RWPE2 (cell line): ENCODE results near the gene ANXA6.

Experiments
- ATAC-seq: fragments of 200-7000 bp; cut with Tn5 transposase; 3 replicates; pipeline ENCODE4 v1.9.1; 2021; ENCODE audit warnings: low read depth
- DNase-seq: peaks from one replicate; pipeline ENCODE4 v3.0.0-alpha.2; 2020; ENCODE audit warnings: low spot score
- H3K27ac ChIP-seq: fragments of 450-650 bp; 2 replicates; pipeline ENCODE4 v1.5.1; 2017; ENCODE audit warnings: mild to moderate bottlenecking; ENCODE audit not compliant: poor library complexity, severe bottlenecking
- H3K27me3 ChIP-seq: fragments of 250-450 bp; sonication (Bioruptor Pico); 2 replicates; pipeline ENCODE4 v1.5.1; 2021; ENCODE audit warnings: mild to moderate bottlenecking, moderate library complexity; ENCODE audit not compliant: insufficient read depth, poor library complexity, severe bottlenecking
- H3K36me3 ChIP-seq: fragments of 250-450 bp; sonication (Bioruptor Pico); 2 replicates; pipeline ENCODE4 v1.5.1; 2020; ENCODE audit warnings: low read depth, mild to moderate bottlenecking, moderate library complexity
- H3K4me1 ChIP-seq: fragments of 250-450 bp; sonication (Bioruptor Pico); 2 replicates; pipeline ENCODE4 v1.5.1; 2021; ENCODE audit warnings: mild to moderate bottlenecking, moderate library complexity; ENCODE audit not compliant: insufficient read depth, poor library complexity, severe bottlenecking
- H3K4me3 ChIP-seq: fragments of 250-450 bp; sonication (Bioruptor Pico); 2 replicates; pipeline ENCODE4 v1.5.1; 2021; ENCODE audit warnings: mild to moderate bottlenecking, moderate library complexity; ENCODE audit not compliant: severe bottlenecking
- H3K9me3 ChIP-seq: fragments of 250-450 bp; sonication (Bioruptor Pico); 2 replicates; pipeline ENCODE4 v1.5.1; 2021; ENCODE audit warnings: mild to moderate bottlenecking, moderate library complexity; ENCODE audit not compliant: severe bottlenecking
- CTCF ChIP-seq: fragments of 450-650 bp; IDR thresholded peaks from one replicate; pipeline ENCODE4 v1.5.1; 2017; ENCODE audit warnings: mild to moderate bottlenecking, moderate library complexity; ENCODE audit not compliant: poor library complexity, severe bottlenecking

Gene ANXA6

DNA sequence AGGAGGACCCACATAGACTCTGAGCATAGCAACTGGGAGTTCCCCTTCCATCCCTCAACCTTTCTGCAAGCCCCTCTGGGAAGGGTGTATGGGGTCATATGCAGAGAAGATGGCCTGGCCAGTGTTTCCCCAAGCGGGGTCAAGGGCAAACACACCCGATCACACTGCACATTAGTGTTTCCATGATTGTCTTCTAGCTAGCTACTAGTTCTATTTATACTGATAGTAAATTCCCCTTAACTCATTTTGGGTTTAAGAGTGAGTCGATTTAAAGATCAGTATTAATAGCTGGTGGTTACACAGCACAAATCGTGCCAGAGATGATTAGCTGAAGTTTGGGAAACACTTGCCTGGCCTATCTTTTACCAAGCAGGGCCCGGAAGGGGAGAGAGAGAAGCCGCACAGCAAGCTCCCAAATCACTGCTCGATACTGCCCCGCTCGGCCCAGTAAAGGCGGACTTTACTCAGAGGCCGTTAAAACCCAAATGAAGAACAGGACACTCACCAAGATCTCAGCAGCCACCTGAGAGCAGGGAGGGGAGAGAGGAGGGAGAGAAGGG, 47.4 kb downstream of the ANXA6 start:
- Histone ChIP-seq H3K4me1 (no peaks in the 10 kb centered on the region), H3K36me3 (peaks cover 60% of the 10 kb centered on the region), H3K9me3 (no peaks in the 10 kb centered on the region), H3K4me3 (no peak overlapping the region), H3K27me3 (no peaks in the 10 kb centered on the region), H3K27ac (no peak overlapping the region)
- no peak for DNase-seq
- ATAC-seq, result no peak
- no peak for TF ChIP-seq CTCF

DNA sequence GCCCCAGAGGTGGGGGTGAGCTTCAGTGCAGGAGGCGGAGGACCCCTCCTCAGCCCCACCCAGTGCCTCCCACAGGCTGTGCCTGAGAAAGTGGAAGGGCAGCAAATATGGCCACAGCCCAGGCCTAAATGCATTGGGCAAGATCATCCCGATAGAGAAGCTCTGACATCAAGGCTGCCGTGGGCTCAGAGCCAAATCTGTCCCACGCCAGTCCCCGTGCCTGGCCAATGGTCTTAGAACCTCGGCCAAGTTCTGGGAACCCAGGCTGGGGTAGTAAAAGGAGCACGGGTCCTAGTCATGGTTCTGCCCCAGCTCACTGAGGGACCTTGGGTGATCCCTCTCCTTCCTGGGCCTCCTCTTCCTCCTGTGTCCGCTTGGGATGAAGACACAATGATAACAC, 49.0 kb downstream of the ANXA6 start:
- H3K27me3 ChIP-seq, result no peaks in the 10 kb centered on the region
- H3K36me3 ChIP-seq, result peaks cover 55% of the 10 kb centered on the region
- no peak overlapping the region for H3K27ac ChIP-seq
- DNase-seq, result no peak
- H3K9me3 ChIP-seq, result no peaks in the 10 kb centered on the region
- H3K4me1 ChIP-seq, result no peaks in the 10 kb centered on the region
- no peak overlapping the region for H3K4me3 ChIP-seq
- no peak for ATAC-seq
- TF ChIP-seq CTCF, result no peak

DNA sequence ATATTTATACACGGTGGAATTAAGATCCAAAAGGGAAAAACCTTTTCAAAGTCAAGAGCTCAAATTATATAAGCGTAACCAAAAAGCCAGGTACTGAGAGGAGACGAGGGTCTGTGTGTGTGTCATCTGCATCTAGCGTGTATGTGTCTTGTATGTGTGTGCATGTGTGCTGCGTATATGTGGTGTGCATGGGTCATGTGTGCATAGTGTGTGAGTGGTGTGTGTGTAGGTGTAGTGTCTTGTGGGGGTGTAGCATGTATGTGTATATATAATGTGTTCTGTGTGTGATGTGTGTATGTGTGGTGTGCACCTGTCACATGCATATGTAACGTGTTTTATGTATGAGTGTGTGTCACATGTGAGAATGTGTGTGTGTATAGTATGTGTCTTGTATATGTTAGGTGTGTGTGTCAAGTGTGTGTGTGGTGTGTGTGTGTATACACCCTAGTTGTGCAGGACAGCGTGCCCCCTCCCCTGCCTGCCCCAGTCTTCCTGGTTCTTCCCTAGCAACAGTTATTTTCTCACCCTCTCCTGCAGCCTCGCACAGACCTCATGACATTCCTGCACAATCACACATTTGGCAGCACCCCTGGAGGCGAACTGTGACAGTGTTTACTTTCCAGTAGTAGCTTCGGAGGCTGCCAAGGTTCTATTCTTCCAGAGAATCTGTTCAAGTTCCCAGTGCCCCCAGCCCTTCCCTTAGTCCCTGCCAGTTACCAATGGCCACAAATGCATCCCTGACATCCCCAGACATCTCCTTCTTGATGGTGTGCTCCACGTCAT, 49.6 kb downstream of the ANXA6 start:
- Histone ChIP-seq H3K4me3 (no peak overlapping the region), H3K9me3 (no peaks in the 10 kb centered on the region), H3K36me3 (peaks cover 53% of the 10 kb centered on the region), H3K27me3 (no peaks in the 10 kb centered on the region), H3K27ac (no peak overlapping the region), H3K4me1 (no peaks in the 10 kb centered on the region)
- TF ChIP-seq CTCF, result no peak
- DNase-seq (no peak), ATAC-seq (no peak)

GRCh38 chr5:151107084-151107483, 50.5 kb downstream of the ANXA6 start:
- TF ChIP-seq CTCF, result no peak
- Histone ChIP-seq H3K4me1 (no peaks in the 10 kb centered on the region), H3K36me3 (peaks cover 46% of the 10 kb centered on the region)

GRCh38 chr5:151106509-151106908, 51.1 kb downstream of the ANXA6 start:
- no peak overlapping the region for H3K27ac ChIP-seq
- no peak for ATAC-seq
- no peak for DNase-seq
- no peak overlapping the region for H3K4me3 ChIP-seq
- H3K27me3 ChIP-seq, result no peaks in the 10 kb centered on the region
- TF ChIP-seq CTCF, result no peak
- H3K9me3 ChIP-seq, result no peaks in the 10 kb centered on the region
- peaks cover 44% of the 10 kb centered on the region for H3K36me3 ChIP-seq
- H3K4me1 ChIP-seq, result no peaks in the 10 kb centered on the region

More at GRCh38 chr5:151107084-151107483, 50.5 kb downstream of the ANXA6 start:
- DNase-seq (no peak), ATAC-seq (no peak)
- Histone ChIP-seq H3K27me3 (no peaks in the 10 kb centered on the region), H3K27ac (no peak overlapping the region), H3K4me3 (no peak overlapping the region), H3K9me3 (no peaks in the 10 kb centered on the region)
